Measurements from ENCODE around the gene TNFRSF8. TPM values are rescaled to one million over a fixed set of nuclear protein-coding genes. Genes with fewer than 3 reads are reported as not detected.

TNFRSF8 gene
- total RNA-seq, 2 experiments from 2014 or later, result 31.1 to 33.2 TPM

GRCh38 chr1:12157366-12158231, 94.5 kb downstream of the TNFRSF8 start:
- DNase-seq, result peak; percentile 73
- Mint-ChIP-seq H3K9me3 (peaks cover 2% of the 10 kb centered on the region), H3K27ac (peak overlapping the region; percentile 93), H3K27me3 (no peaks in the 10 kb centered on the region), H3K4me1 (ENCODE audit: low read depth) (peaks cover 80% of the 10 kb centered on the region), H3K4me3 (peak overlapping the region; percentile 64), H3K36me3 (peaks cover 1% of the 10 kb centered on the region)
- ChIA-PET POLR2A (interaction anchor here (0.8 to 4.1 kb wide), 5 partner anchors 10 to 25 kb away, joined by 3 to 18 read pairs (median 8); partner anchors contain the start of gene TNFRSF1B), CTCF (interaction anchor here (0.8 to 2.4 kb wide), 5 partner anchors 8 to 87 kb away, joined by 3 to 13 read pairs (median 3); no protein-coding TSS in a partner anchor)
- intact Hi-C loops (cut with micrococcal nuclease), result loop anchor here (1.0 to 5.0 kb wide), 3 partner anchors 21 to 105 kb away; no protein-coding TSS in a partner anchor

- Mint-ChIP-seq H3K4me1 (ENCODE audit: low read depth) (peaks cover 80% of the 10 kb centered on the region), H3K27me3 (no peaks in the 10 kb centered on the region), H3K36me3 (peaks cover 1% of the 10 kb centered on the region), H3K4me3 (peak overlapping the region; percentile 64), H3K9me3 (peaks cover 2% of the 10 kb centered on the region), H3K27ac (peak overlapping the region; percentile 93)
- DNase-seq, result peak; percentile 62
- intact Hi-C loops (cut with micrococcal nuclease), result loop anchor here (5.0 kb wide), 1 partner anchor 91 kb away; no protein-coding TSS in a partner anchor
- POLR2A ChIA-PET, result interaction anchor here (1.8 to 4.1 kb wide), 3 partner anchors 9 to 20 kb away, joined by 5 to 18 read pairs (median 14); partner anchors contain the start of gene TNFRSF1B
- CTCF ChIA-PET, result interaction anchor here (0.8 kb wide), 1 partner anchor 19 kb away, joined by 4 read pairs; no protein-coding TSS in a partner anchor
Observed at GRCh38 chr1:12158357-12159092, 95.4 kb downstream of the TNFRSF8 start.

DNA sequence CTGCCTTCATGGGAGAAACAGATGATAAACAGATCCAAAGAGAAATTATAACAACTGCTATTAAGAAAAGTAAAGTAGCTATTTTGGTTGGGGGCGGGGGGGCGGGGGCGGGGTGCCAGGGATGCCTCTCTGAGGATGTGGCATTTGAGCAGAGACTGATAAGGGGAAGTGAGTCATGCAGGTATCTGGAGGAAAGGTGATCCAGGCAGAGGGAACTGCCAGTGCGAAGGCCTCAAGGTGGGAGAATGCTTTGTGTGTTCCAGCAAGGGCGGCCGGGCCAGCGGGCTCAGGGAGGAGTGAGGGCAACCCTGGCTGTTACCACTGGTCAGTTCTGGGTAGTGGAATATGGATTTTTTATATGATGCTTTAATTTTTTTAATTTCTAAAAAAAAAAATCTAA, 96.7 kb downstream of the TNFRSF8 start:
- Mint-ChIP-seq H3K27ac (peak overlapping the region; percentile 78), H3K36me3 (peaks cover 1% of the 10 kb centered on the region), H3K4me1 (ENCODE audit: low read depth) (peaks cover 85% of the 10 kb centered on the region), H3K4me3 (peak overlapping the region; percentile 40), H3K27me3 (no peaks in the 10 kb centered on the region), H3K9me3 (peaks cover 2% of the 10 kb centered on the region)
- ChIA-PET POLR2A (interaction anchor here (0.6 to 4.8 kb wide), 2 partner anchors 7 to 9 kb away, joined by 3 to 39 read pairs; no protein-coding TSS in a partner anchor), CTCF (interaction anchor here (0.7 to 4.8 kb wide), 3 partner anchors 35 to 47 kb away, joined by 3 to 29 read pairs (median 3); no protein-coding TSS in a partner anchor)
- intact Hi-C loops (cut with micrococcal nuclease), result loop anchor here (5.0 kb wide), 1 partner anchor 93 kb away; no protein-coding TSS in a partner anchor
- DNase-seq, result peak; percentile 56

DNA sequence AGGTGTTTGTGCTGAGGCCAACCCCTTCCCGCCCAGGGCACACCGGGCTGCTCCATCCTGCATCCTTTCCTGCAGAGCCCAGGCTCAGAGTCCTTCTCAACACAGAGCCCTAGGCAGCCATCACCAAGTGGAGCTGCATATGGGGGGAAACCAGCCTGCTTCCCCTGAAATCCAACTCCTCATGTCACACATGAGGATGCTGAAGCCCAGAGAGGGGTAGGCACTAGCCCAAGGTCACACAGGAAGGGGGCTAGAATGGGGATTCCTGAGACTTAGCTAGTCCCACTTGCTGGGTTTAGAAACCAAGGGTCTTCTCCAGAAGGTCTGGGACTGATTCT, 98.2 kb downstream of the TNFRSF8 start:
- POLR2A ChIA-PET, result interaction anchor here (1.1 to 4.8 kb wide), 5 partner anchors 10 to 253 kb away, joined by 3 to 39 read pairs (median 16); no protein-coding TSS in a partner anchor
- DNase-seq, result no peak
- peaks cover 2% of the 10 kb centered on the region for H3K9me3 Mint-ChIP-seq
- intact Hi-C loops (cut with micrococcal nuclease), result no loop called here
- no peaks in the 10 kb centered on the region for H3K27me3 Mint-ChIP-seq
- peaks cover 81% of the 10 kb centered on the region for H3K4me1 Mint-ChIP-seq (ENCODE audit: low read depth)
- H3K4me3 Mint-ChIP-seq, result no peak overlapping the region
- H3K27ac Mint-ChIP-seq, result peak overlapping the region; percentile 90
- CTCF ChIA-PET, result interaction anchor here (1.0 to 4.8 kb wide), 4 partner anchors 12 to 42 kb away, joined by 3 to 29 read pairs (median 12); no protein-coding TSS in a partner anchor
- peaks cover 1% of the 10 kb centered on the region for H3K36me3 Mint-ChIP-seq

- H3K36me3 Mint-ChIP-seq, result peaks cover 1% of the 10 kb centered on the region
Observed at GRCh38 chr1:12161662-12162458, 98.8 kb downstream of the TNFRSF8 start.

DNA sequence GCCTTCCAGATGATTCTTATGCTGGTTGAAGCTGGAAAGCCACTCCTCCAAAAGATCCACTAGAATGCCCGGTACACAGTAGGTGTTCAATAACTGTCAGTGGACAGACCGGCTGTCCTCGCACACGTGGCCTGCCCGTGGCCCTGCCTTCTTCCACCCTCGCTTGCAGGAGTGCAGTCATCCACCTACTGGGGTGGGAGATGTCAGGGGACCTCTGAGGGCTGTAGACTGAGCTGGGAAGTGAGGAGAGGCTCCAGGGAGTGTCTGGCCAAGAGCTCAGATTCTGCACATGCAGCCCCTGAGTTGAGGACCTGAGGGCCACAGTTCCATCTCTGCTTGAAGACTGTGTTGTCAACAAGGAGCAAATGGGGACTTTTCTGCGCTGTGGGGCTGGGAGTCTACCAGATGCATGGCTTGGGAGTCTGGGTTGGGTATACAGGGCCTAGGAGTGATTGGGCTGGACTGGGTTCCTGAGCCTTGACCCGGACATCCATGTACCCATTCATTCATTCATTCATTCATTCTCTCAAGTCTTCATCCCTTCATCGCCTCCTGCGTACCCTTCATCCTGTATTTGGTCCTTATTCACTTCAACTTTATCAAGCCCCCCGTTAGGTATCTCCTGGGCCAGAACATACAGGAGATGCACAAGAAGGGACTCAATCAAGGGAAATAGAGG, 99.5 kb downstream of the TNFRSF8 start:
- Mint-ChIP-seq H3K9me3 (peaks cover 2% of the 10 kb centered on the region), H3K4me1 (ENCODE audit: low read depth) (peaks cover 73% of the 10 kb centered on the region), H3K27ac (peak overlapping the region; percentile 90), H3K4me3 (no peak overlapping the region), H3K27me3 (no peaks in the 10 kb centered on the region), H3K36me3 (peaks cover 4% of the 10 kb centered on the region)
- DNase-seq, result no peak
- CTCF ChIA-PET, result interaction anchor here (1.0 to 4.8 kb wide), 4 partner anchors 13 to 43 kb away, joined by 3 to 29 read pairs (median 12); no protein-coding TSS in a partner anchor
- intact Hi-C loops (cut with micrococcal nuclease), result loop anchor here (2.0 kb wide), 1 partner anchor 14 kb away; no protein-coding TSS in a partner anchor
- POLR2A ChIA-PET, result interaction anchor here (0.8 to 4.8 kb wide), 5 partner anchors 10 to 254 kb away, joined by 3 to 39 read pairs (median 16); no protein-coding TSS in a partner anchor

More at GRCh38 chr1:12161662-12162458, 98.8 kb downstream of the TNFRSF8 start:
- Mint-ChIP-seq H3K27me3 (no peaks in the 10 kb centered on the region), H3K27ac (peak overlapping the region; percentile 90), H3K9me3 (peaks cover 2% of the 10 kb centered on the region), H3K4me3 (no peak overlapping the region), H3K4me1 (ENCODE audit: low read depth) (peaks cover 80% of the 10 kb centered on the region)
- CTCF ChIA-PET, result interaction anchor here (1.0 to 4.8 kb wide), 4 partner anchors 12 to 42 kb away, joined by 3 to 29 read pairs (median 12); no protein-coding TSS in a partner anchor
- POLR2A ChIA-PET, result interaction anchor here (0.8 to 4.8 kb wide), 6 partner anchors 11 to 253 kb away, joined by 3 to 39 read pairs (median 13); no protein-coding TSS in a partner anchor
- DNase-seq, result peak; percentile 92
- intact Hi-C loops (cut with micrococcal nuclease), result loop anchor here (2.0 kb wide), 1 partner anchor 13 kb away; no protein-coding TSS in a partner anchor

GRCh38 chr1:12163210-12163609, 100.1 kb downstream of the TNFRSF8 start:
- Mint-ChIP-seq H3K4me1 (ENCODE audit: low read depth) (peaks cover 67% of the 10 kb centered on the region), H3K9me3 (peaks cover 2% of the 10 kb centered on the region), H3K27me3 (no peaks in the 10 kb centered on the region), H3K36me3 (peaks cover 10% of the 10 kb centered on the region), H3K27ac (peak overlapping the region; percentile 90), H3K4me3 (peak overlapping the region; percentile 9)
- CTCF ChIA-PET, result interaction anchor here (2.8 to 4.8 kb wide), 2 partner anchors 15 to 38 kb away, joined by 19 to 29 read pairs; no protein-coding TSS in a partner anchor
- peak; percentile 61 for DNase-seq
- POLR2A ChIA-PET, result interaction anchor here (2.6 to 4.8 kb wide), 4 partner anchors 10 to 254 kb away, joined by 10 to 39 read pairs (median 19); no protein-coding TSS in a partner anchor
- intact Hi-C loops (cut with micrococcal nuclease), result loop anchor here (2.0 kb wide), 1 partner anchor 14 kb away; no protein-coding TSS in a partner anchor

DNA sequence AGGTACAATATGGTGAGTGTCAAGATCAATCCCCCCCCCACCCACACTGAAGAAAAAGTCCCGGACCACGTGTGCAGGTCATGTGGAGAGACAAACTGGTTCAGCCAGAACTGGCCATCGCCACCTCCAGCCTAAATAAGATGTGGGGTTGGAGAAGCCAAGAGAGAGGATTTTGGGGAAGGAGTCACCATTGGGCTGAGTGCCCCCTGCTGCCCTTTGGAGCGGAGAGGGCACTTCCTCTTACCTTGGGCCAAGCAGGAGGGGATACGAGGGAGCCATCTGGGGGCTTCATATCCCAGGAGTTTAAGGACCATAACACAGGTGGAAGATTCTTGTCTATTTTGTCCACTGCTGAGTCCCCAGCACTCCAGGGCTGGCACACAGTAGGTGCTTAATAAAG, 101.1 kb downstream of the TNFRSF8 start:
- H3K36me3 Mint-ChIP-seq, result peaks cover 18% of the 10 kb centered on the region
- intact Hi-C loops (cut with micrococcal nuclease), result no loop called here
- peaks cover 2% of the 10 kb centered on the region for H3K9me3 Mint-ChIP-seq
- no peak overlapping the region for H3K4me3 Mint-ChIP-seq
- peaks cover 66% of the 10 kb centered on the region for H3K4me1 Mint-ChIP-seq (ENCODE audit: low read depth)
- POLR2A ChIA-PET, result interaction anchor here (3.3 kb wide), 1 partner anchor 14 kb away, joined by 24 read pairs; no protein-coding TSS in a partner anchor
- H3K27ac Mint-ChIP-seq, result no peak overlapping the region
- no peak for DNase-seq
- CTCF ChIA-PET, result interaction anchor here (1.7 kb wide), 1 partner anchor 14 kb away, joined by 6 read pairs; no protein-coding TSS in a partner anchor
- H3K27me3 Mint-ChIP-seq, result no peaks in the 10 kb centered on the region

DNA sequence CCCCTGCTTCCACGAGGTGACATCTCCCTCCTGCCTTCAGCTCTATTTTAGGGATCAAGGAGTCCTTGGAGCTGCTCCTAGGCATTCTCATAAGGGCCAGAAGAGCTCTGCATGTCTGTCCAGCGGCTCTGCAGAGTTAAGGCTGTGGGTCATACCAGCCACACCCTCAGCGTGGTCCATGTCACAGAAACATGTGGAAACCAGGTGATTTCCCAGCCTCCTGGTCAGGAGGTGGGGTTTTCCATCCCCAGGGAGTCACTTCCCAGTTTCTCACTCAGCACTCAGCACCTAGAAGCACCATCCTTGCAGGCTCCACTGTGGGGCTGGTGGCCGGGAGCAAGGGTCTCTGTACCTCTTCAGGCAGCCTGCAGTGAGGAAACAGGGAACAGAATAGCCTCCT, 102.2 kb downstream of the TNFRSF8 start:
- H3K27me3 Mint-ChIP-seq, result no peaks in the 10 kb centered on the region
- intact Hi-C loops (cut with micrococcal nuclease), result no loop called here
- no peak for DNase-seq
- H3K36me3 Mint-ChIP-seq, result peaks cover 26% of the 10 kb centered on the region
- no peaks in the 10 kb centered on the region for H3K9me3 Mint-ChIP-seq
- POLR2A ChIA-PET, result interaction anchor here (3.3 kb wide), 1 partner anchor 13 kb away, joined by 24 read pairs; no protein-coding TSS in a partner anchor
- CTCF ChIA-PET, result interaction anchor here (0.7 to 1.7 kb wide), 4 partner anchors 8 to 40 kb away, joined by 3 to 9 read pairs (median 4); no protein-coding TSS in a partner anchor
- peaks cover 71% of the 10 kb centered on the region for H3K4me1 Mint-ChIP-seq (ENCODE audit: low read depth)
- no peak overlapping the region for H3K27ac Mint-ChIP-seq
- H3K4me3 Mint-ChIP-seq, result no peak overlapping the region
